Endothelial cell of umbilical vein (primary cell): ENCODE results near the gene TMEM209. TPM values are rescaled to one million over a fixed set of nuclear protein-coding genes. Genes with fewer than 3 reads are reported as not detected.
"Not testable (repeated sequence)": the region's sequence is repeated elsewhere in the genome, so short reads cannot be mapped to it uniquely, and the experiment has no call there.

ENCODE experiments used
- BruUV-seq: library from RNA; stranded (reverse); fragments of 400-500 nt; replicated peaks from 2 replicates; lab custom pipeline; 2021; lab: Mats Ljungman, UMichigan
- CTCF ChIA-PET: fragments of 300-600, 350-600 bp; sonication (Branson Sonifier 250); formaldehyde crosslinking; loops from one replicate; lab custom pipeline; 2021; ENCODE audit warnings: antibody characterized with exemption, inconsistent platforms; lab: Charles Lee
- POLR2A ChIA-PET: fragments of 300-600, 350-600 bp; sonication (Branson Sonifier 250); formaldehyde crosslinking; loops from one replicate; lab custom pipeline; 2021; ENCODE audit warnings: antibody characterized with exemption, inconsistent platforms; lab: Charles Lee
- DNase-seq: peaks from one replicate; pipeline ENCODE4 v3.0.0-alpha.2; 2011; ENCODE audit warnings: low read depth, low spot score
- FAIRE-seq: peaks from 2 replicates; lab custom pipeline; 2011; peaks lifted over from hg19 to GRCh38; lab: Jason Lieb, UNC
- H2AFZ ChIP-seq: 2 replicates; pipeline ENCODE4 v1.6.0; 2012; ENCODE audit warnings: low read depth, low read length, control low read depth, inconsistent platforms
- H3K27ac ChIP-seq: 2 replicates; pipeline ENCODE4 v1.5.1; 2011; ENCODE audit warnings: low read depth, mild to moderate bottlenecking, control low read depth, low read length, moderate library complexity; ENCODE audit not compliant: insufficient read depth
- H3K27me3 ChIP-seq, 2 experiments: 2 replicates each; pipeline versions ENCODE4 v1.6.0 to v1.6.1; 2011; ENCODE audit warnings: low read length in 2 of 2, mixed read lengths in 1 of 2; ENCODE audit not compliant: control insufficient read depth in 2 of 2, insufficient read depth in 2 of 2
- H3K36me3 ChIP-seq, 2 experiments: 2 replicates in 1 of 2; 3 replicates in 1 of 2; pipeline ENCODE4 v1.5.1; 2011; ENCODE audit warnings: low read length in 2 of 2, mild to moderate bottlenecking in 1 of 2, moderate library complexity in 1 of 2; ENCODE audit not compliant: control insufficient read depth in 2 of 2, insufficient read depth in 2 of 2; ENCODE audit errors: extremely low read depth in 1 of 2
- H3K4me1 ChIP-seq: 3 replicates; pipeline ENCODE4 v1.5.1; 2011; ENCODE audit warnings: mild to moderate bottlenecking, low read length; ENCODE audit not compliant: control insufficient read depth, insufficient read depth; ENCODE audit errors: extremely low read depth
- H3K4me2 ChIP-seq: 2 replicates; pipeline ENCODE4 v1.6.1; 2011; ENCODE audit warnings: low read length, control low read depth, mixed read lengths; ENCODE audit not compliant: insufficient read depth
- H3K4me3 ChIP-seq, 3 experiments: fragments of 200-600 bp in 1 of 3; sonication (generic), shearing (Covaris generic) in 1 of 3; replicated peaks in 1 of 3; 2 replicates each; pipeline ENCODE4 v1.5.1; 2011 to 2016; ENCODE audit warnings: control low read depth in 3 of 3, low read length in 3 of 3, mild to moderate bottlenecking in 2 of 3, inconsistent platforms in 1 of 3, low read depth in 1 of 3, moderate library complexity in 1 of 3; ENCODE audit not compliant: insufficient read depth in 1 of 3
- H3K79me2 ChIP-seq: 2 replicates; pipeline ENCODE4 v1.6.0; 2012; ENCODE audit warnings: low read length, inconsistent platforms; ENCODE audit not compliant: control insufficient read depth, insufficient read depth
- H3K9ac ChIP-seq: replicated peaks from 2 replicates; pipeline ENCODE3; 2011; ENCODE audit warnings: low read length, control low read depth; ENCODE audit not compliant: insufficient read depth; ENCODE audit errors: extremely low read depth
- H3K9me1 ChIP-seq: replicated peaks from 3 replicates; pipeline ENCODE4 v1.6.0; 2011; ENCODE audit warnings: mild to moderate bottlenecking, low read length; ENCODE audit not compliant: control insufficient read depth, insufficient read depth; ENCODE audit errors: extremely low read depth
- H3K9me3 ChIP-seq: replicated peaks from 2 replicates; pipeline ENCODE4 v1.5.1; 2012; ENCODE audit warnings: low read length, inconsistent platforms; ENCODE audit not compliant: control insufficient read depth, insufficient read depth
- H4K20me1 ChIP-seq: replicated peaks from 2 replicates; pipeline ENCODE3; 2011; ENCODE audit warnings: mild to moderate bottlenecking, low read length; ENCODE audit not compliant: control insufficient read depth, insufficient read depth; ENCODE audit errors: extremely low read depth
- CTCF ChIP-seq, 2 donors: IDR thresholded peaks; 1 replicate in 1 of 2; 2 replicates in 1 of 2; pipeline ENCODE4 v1.5.1; 2011; ENCODE audit warnings: low read length in 2 of 2, mild to moderate bottlenecking in 2 of 2, moderate library complexity in 2 of 2, control low read depth in 1 of 2, inconsistent platforms in 1 of 2, low read depth in 1 of 2; ENCODE audit not compliant: insufficient read depth in 1 of 2; ENCODE audit errors: extremely low read depth in 1 of 2
- EZH2 ChIP-seq: IDR thresholded peaks from 2 replicates; pipeline ENCODE4 v1.6.1; 2012; ENCODE audit warnings: borderline replicate concordance, low read depth, mild to moderate bottlenecking, moderate library complexity, low read length, inconsistent platforms; ENCODE audit not compliant: severe bottlenecking
- FOS ChIP-seq: IDR thresholded peaks from 2 replicates; pipeline ENCODE4 v1.6.1; 2011; ENCODE audit warnings: mild to moderate bottlenecking, low read length, moderate library complexity, borderline replicate concordance; ENCODE audit not compliant: insufficient read depth
- GATA2 ChIP-seq: IDR thresholded peaks from 2 replicates; pipeline ENCODE4 v1.7.0; 2011; ENCODE audit warnings: low read depth, mild to moderate bottlenecking, moderate library complexity, mixed read lengths, low read length; ENCODE audit not compliant: insufficient read length, insufficient read depth
- JUN ChIP-seq: IDR thresholded peaks from 2 replicates; pipeline ENCODE4 v1.6.1; 2011; ENCODE audit warnings: borderline replicate concordance, low read depth; ENCODE audit not compliant: insufficient read length, insufficient read depth
- MAX ChIP-seq: IDR thresholded peaks from 2 replicates; pipeline ENCODE4 v1.6.1; 2011; ENCODE audit not compliant: insufficient read depth, insufficient read length
- MYC ChIP-seq: IDR thresholded peaks from one replicate; pipeline ENCODE4 v1.6.1; 2011; ENCODE audit warnings: mild to moderate bottlenecking, low read depth, low read length
- POLR2A ChIP-seq: IDR thresholded peaks from 2 replicates; pipeline ENCODE4 v1.6.1; 2012; ENCODE audit warnings: low read depth, mild to moderate bottlenecking, control low read depth, low read length
- POLR2AphosphoS5 ChIP-seq: IDR thresholded peaks from 2 replicates; pipeline ENCODE4 v1.6.1; 2012; ENCODE audit warnings: low read depth, mild to moderate bottlenecking, control low read depth, low read length, moderate library complexity; ENCODE audit not compliant: insufficient read depth
- dilution Hi-C: fragments of 300-500 bp; cut with MboI; formaldehyde crosslinking; loops from one replicate; pipeline ENCODE4 v1.15.0; 2019; ENCODE audit warnings: low sequenced_read_pairs; ENCODE audit not compliant: extremely low pct_ligation_motif_present
- intact Hi-C: fragments of 100-400 bp; cut with micrococcal nuclease; formaldehyde crosslinking; loops from one replicate; pipeline ENCODE4 v1.10.0; 2022
- polyA plus RNA-seq, 4 experiments: library from polyadenylated mRNA; depleted of rRNA in 3 of 4; stranded (reverse) in 3 of 4; unstranded in 1 of 4; fragments of >200 nt; gene quantifications; 2 replicates each; pipeline versions ENCODE4 v1.2.1 to v1.2.3, GENCODE V29; 2011 to 2012; ENCODE audit warnings: missing spikeins in 1 of 4
- total RNA-seq: library from RNA; stranded (reverse); gene quantifications from 2 replicates; pipeline ENCODE4 v1.2.3, GENCODE V29; 2021

TMEM209 gene
- total and polyA plus RNA-seq, 2 donors (not counting 3 experiments of a cell fraction or from before 2014, with no cell fraction given): 13.0 to 16.6 TPM

GRCh38 chr7:130127404-130127803 lies 77.8 kb downstream of the TMEM209 start:
- Histone ChIP-seq H2AFZ (no peak overlapping the region), H3K27ac (no peak overlapping the region), H3K9me3 (no peaks in the 10 kb centered on the region), H3K4me3 (no peak overlapping the region), H3K79me2 (no peaks in the 10 kb centered on the region), H3K36me3 (peaks cover 9 to 13% of the 10 kb centered on the region in 2 experiments), H3K9ac (no peak overlapping the region), H3K4me2 (no peak overlapping the region), H3K27me3 (no peaks in the 10 kb centered on the region), H3K4me1 (no peaks in the 10 kb centered on the region), H4K20me1 (no peaks in the 10 kb centered on the region), H3K9me1 (no peaks in the 10 kb centered on the region)
- DNase-seq (no peak), FAIRE-seq (no peak)
- intact Hi-C loops: no loop called here
- no TSS peak for BruUV-seq
- dilution Hi-C loops: no loop called here
- ChIA-PET CTCF (interaction anchor here (0.9 to 2.1 kb wide), 6 partner anchors 12 to 631 kb away, joined by 3 to 13 read pairs (median 4); no protein-coding TSS in a partner anchor), POLR2A (no interaction called here)
- TF ChIP-seq MYC (no peak), EZH2 (no peak), MAX (no peak), CTCF (IDR thresholded peaks at IDR 0.05; ENCODE audit: extremely low read depth in 1 of 2, insufficient read depth in 1 of 2, low read depth in 1 of 2, low read length in 2 of 2) (no peak), GATA2 (no peak), JUN (no peak), POLR2A (no peak), POLR2AphosphoS5 (no peak), FOS (no peak)

- H3K4me1 ChIP-seq, H3K4me2 ChIP-seq, H3K9me3 ChIP-seq, FAIRE-seq, H4K20me1 ChIP-seq, H3K9ac ChIP-seq, H3K27me3 ChIP-seq, POLR2A ChIA-PET, H3K9me1 ChIP-seq, H2AFZ ChIP-seq, BruUV-seq, H3K79me2 ChIP-seq, intact Hi-C loops, dilution Hi-C loops, H3K4me3 ChIP-seq, H3K27ac ChIP-seq, DNase-seq: not testable (repeated sequence)
- peaks cover 8 to 13% of the 10 kb centered on the region in 2 experiments for H3K36me3 ChIP-seq
- CTCF ChIA-PET: interaction anchor here (0.9 to 1.6 kb wide), 4 partner anchors 11 to 632 kb away, joined by 3 to 6 read pairs (median 4); no protein-coding TSS in a partner anchor
These were observed 78.4 kb downstream of the TMEM209 start for GRCh38 chr7:130126840-130127239.
